MCF 10A (cell line): ENCODE measurements around the gene POLR2E. TPM values are rescaled to one million over a fixed set of nuclear protein-coding genes. Genes with fewer than 3 reads are reported as not detected.
A peak's percentile ranks its signal among the peaks of the same experiment; 100 is the strongest.

Experiments
- BruUV-seq: library from RNA; stranded (reverse); fragments of 400-500 nt; replicated peaks from 2 replicates; lab custom pipeline; 2021; lab: Mats Ljungman, UMichigan
- CTCF ChIA-PET: fragments of 300-600 bp; sonication (Branson Sonifier 250); formaldehyde crosslinking; extraction: SDS; loops from one replicate; lab custom pipeline; 2021; ENCODE audit warnings: antibody characterized with exemption, inconsistent platforms; lab: Yijun Ruan, JAX
- POLR2A ChIA-PET: fragments of 300-600, 350-650 bp; sonication (Branson Sonifier 250); formaldehyde crosslinking; extraction: SDS; loops from one replicate; lab custom pipeline; 2020; ENCODE audit warnings: antibody characterized with exemption, inconsistent platforms; lab: Yijun Ruan, JAX
- DNase-seq: peaks from one replicate; pipeline ENCODE4 v3.0.0-alpha.2; 2018; ENCODE audit not compliant: unreplicated experiment
- H3K27ac Mint-ChIP-seq: one replicate; pipeline ENCODE4 v1.8.0; 2022; ENCODE audit warnings: mild to moderate bottlenecking, low read depth, mixed read lengths; ENCODE audit not compliant: unreplicated experiment
- H3K27me3 Mint-ChIP-seq: one replicate; pipeline ENCODE4 v1.8.0; 2022; ENCODE audit warnings: mixed read lengths; ENCODE audit not compliant: insufficient read depth, unreplicated experiment
- H3K36me3 Mint-ChIP-seq: one replicate; pipeline ENCODE4 v1.8.0; 2022; ENCODE audit warnings: mild to moderate bottlenecking, moderate library complexity, mixed read lengths; ENCODE audit not compliant: insufficient read depth, unreplicated experiment
- H3K4me1 Mint-ChIP-seq: one replicate; pipeline ENCODE4 v1.8.0; 2022; ENCODE audit warnings: mixed read lengths; ENCODE audit not compliant: insufficient read depth, unreplicated experiment
- H3K4me3 Mint-ChIP-seq: one replicate; pipeline ENCODE4 v1.8.0; 2022; ENCODE audit warnings: mild to moderate bottlenecking, moderate library complexity, mixed read lengths; ENCODE audit not compliant: unreplicated experiment
- H3K9me3 Mint-ChIP-seq: one replicate; pipeline ENCODE4 v1.8.0; 2022; ENCODE audit warnings: mixed read lengths; ENCODE audit not compliant: unreplicated experiment
- CTCF ChIP-seq: fragments of 200-600 bp; IDR thresholded peaks from one replicate; pipeline ENCODE4 v1.8.0; 2022; ENCODE audit warnings: antibody characterized with exemption, mild to moderate bottlenecking; ENCODE audit not compliant: unreplicated experiment
- intact Hi-C: fragments of 100-400 bp; cut with micrococcal nuclease; formaldehyde crosslinking; loops from 2 replicates; pipeline ENCODE4 v1.14.1; 2022
- total RNA-seq: library from RNA; stranded (reverse); gene quantifications from 2 replicates; pipeline ENCODE4 v1.2.3, GENCODE V29; 2022

Gene POLR2E
- total RNA-seq, 1 experiment from 2014 or later = 184 TPM

- no peak for DNase-seq
- no TSS peak for BruUV-seq
Observed at GRCh38 chr19:1138121-1138520, 42.9 kb upstream of the POLR2E start.

GRCh38 chr19:1136621-1137317 lies 41.6 kb upstream of the POLR2E start:
- Mint-ChIP-seq H3K27me3 (no peaks in the 10 kb centered on the region), H3K27ac (peak overlapping the region; percentile 51), H3K9me3 (peaks cover 4% of the 10 kb centered on the region), H3K4me3 (no peak overlapping the region), H3K36me3 (peaks cover 59% of the 10 kb centered on the region), H3K4me1 (peaks cover under 1% of the 10 kb centered on the region)
- CTCF ChIA-PET = no interaction called here
- DNase-seq = no peak
- no TSS peak for BruUV-seq
- no peak for TF ChIP-seq CTCF
- intact Hi-C loops = no loop called here
- POLR2A ChIA-PET = no interaction called here

More at GRCh38 chr19:1138121-1138520, 42.9 kb upstream of the POLR2E start:
- no peak for TF ChIP-seq CTCF
- Mint-ChIP-seq H3K36me3 (peaks cover 72% of the 10 kb centered on the region), H3K9me3 (peaks cover 4% of the 10 kb centered on the region), H3K27ac (no peak overlapping the region), H3K27me3 (no peaks in the 10 kb centered on the region), H3K4me3 (no peak overlapping the region), H3K4me1 (peaks cover 6% of the 10 kb centered on the region)
- ChIA-PET POLR2A (no interaction called here), CTCF (no interaction called here)
- intact Hi-C loops = no loop called here

GRCh38 chr19:1136201-1136600 lies 41.0 kb upstream of the POLR2E start:
- intact Hi-C loops = no loop called here
- Mint-ChIP-seq H3K9me3 (peaks cover 4% of the 10 kb centered on the region), H3K4me3 (no peak overlapping the region), H3K27me3 (no peaks in the 10 kb centered on the region), H3K27ac (peak overlapping the region; percentile 51), H3K36me3 (peaks cover 53% of the 10 kb centered on the region), H3K4me1 (no peaks in the 10 kb centered on the region)
- BruUV-seq = no TSS peak
- ChIA-PET CTCF (no interaction called here), POLR2A (no interaction called here)
- TF ChIP-seq CTCF = no peak
- no peak for DNase-seq

- Mint-ChIP-seq H3K27me3 (no peaks in the 10 kb centered on the region), H3K27ac (no peak overlapping the region), H3K36me3 (peaks cover 50% of the 10 kb centered on the region), H3K4me1 (no peaks in the 10 kb centered on the region), H3K9me3 (peaks cover 4% of the 10 kb centered on the region), H3K4me3 (no peak overlapping the region)
- ChIA-PET CTCF (interaction anchor here (0.6 kb wide), 1 partner anchor 36 kb away, joined by 3 read pairs; no protein-coding TSS in a partner anchor), POLR2A (no interaction called here)
- no TSS peak for BruUV-seq
- intact Hi-C loops = no loop called here
- DNase-seq = no peak
- no peak for TF ChIP-seq CTCF
Observed at GRCh38 chr19:1135454-1135853, 40.3 kb upstream of the POLR2E start.
